Measurements from ENCODE around the gene RNF138. TPM values are rescaled to one million over a fixed set of nuclear protein-coding genes. Genes with fewer than 3 reads are reported as not detected.

RNF138 gene
- total and polyA plus RNA-seq, 2 of the 13 experiments (the other 11 are each of a cell fraction or from before 2014, with no cell fraction given): 14.6 to 33.6 TPM

GRCh38 chr18:32091724-32092421 lies at the start of gene RNF138 (continued):
- no peak; the same call in 1 of the 2 replicates for TF ChIP-seq ZNF577 (CRISPR knock-in tag; IDR thresholded peaks at IDR 0.05; ENCODE audit: borderline replicate concordance, low read depth)
- TF ChIP-seq NFATC3 (CRISPR knock-in tag; IDR thresholded peaks at IDR 0.05): 0 out of 2 replicates have a peak, but pooled peaks have one; percentile 54
- TF ChIP-seq SOX6 (IDR thresholded peaks at IDR 0.05): no peak
- peak; percentile 57 for TF ChIP-seq SOX6 (CRISPR knock-in tag; IDR thresholded peaks at IDR 0.05)
- TF ChIP-seq ZNF335 (CRISPR knock-in tag; IDR thresholded peaks at IDR 0.05): no peak
- TF ChIP-seq NR2F1 (CRISPR knock-in tag; IDR thresholded peaks at IDR 0.05): no peak
- TF ChIP-seq CTCF (CRISPR knock-in tag; IDR thresholded peaks at IDR 0.05): peak; percentile 20; the same call in 1 of the 2 replicates
- peak; percentile 84 for TF ChIP-seq KLF6 (CRISPR knock-in tag; IDR thresholded peaks at IDR 0.05)
- no peak for TF ChIP-seq MTA3 (CRISPR knock-in tag; IDR thresholded peaks at IDR 0.05)
- TF ChIP-seq POLR2A (IDR thresholded peaks at IDR 0.05; ENCODE audit: insufficient read depth in 1 of 2, low read depth in 2 of 2, low read length in 2 of 2): peak; percentile 44 to 63; a peak in 3 of 4 replicates
- TF ChIP-seq PCBP2 (optimal IDR thresholded peaks at IDR 0.05; ENCODE audit: low read depth, low read length, poor library complexity, severe bottlenecking): no peak
- no peak for TF ChIP-seq KDM5A (IDR thresholded peaks at IDR 0.05; ENCODE audit: borderline replicate concordance, low read length)
- TF ChIP-seq, protein P1, sequence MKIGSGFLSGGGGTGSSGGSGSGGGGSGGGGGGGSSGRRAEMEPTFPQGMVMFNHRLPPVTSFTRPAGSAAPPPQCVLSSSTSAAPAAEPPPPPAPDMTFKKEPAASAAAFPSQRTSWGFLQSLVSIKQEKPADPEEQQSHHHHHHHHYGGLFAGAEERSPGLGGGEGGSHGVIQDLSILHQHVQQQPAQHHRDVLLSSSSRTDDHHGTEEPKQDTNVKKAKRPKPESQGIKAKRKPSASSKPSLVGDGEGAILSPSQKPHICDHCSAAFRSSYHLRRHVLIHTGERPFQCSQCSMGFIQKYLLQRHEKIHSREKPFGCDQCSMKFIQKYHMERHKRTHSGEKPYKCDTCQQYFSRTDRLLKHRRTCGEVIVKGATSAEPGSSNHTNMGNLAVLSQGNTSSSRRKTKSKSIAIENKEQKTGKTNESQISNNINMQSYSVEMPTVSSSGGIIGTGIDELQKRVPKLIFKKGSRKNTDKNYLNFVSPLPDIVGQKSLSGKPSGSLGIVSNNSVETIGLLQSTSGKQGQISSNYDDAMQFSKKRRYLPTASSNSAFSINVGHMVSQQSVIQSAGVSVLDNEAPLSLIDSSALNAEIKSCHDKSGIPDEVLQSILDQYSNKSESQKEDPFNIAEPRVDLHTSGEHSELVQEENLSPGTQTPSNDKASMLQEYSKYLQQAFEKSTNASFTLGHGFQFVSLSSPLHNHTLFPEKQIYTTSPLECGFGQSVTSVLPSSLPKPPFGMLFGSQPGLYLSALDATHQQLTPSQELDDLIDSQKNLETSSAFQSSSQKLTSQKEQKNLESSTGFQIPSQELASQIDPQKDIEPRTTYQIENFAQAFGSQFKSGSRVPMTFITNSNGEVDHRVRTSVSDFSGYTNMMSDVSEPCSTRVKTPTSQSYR (CRISPR knock-in tag; IDR thresholded peaks at IDR 0.05; ENCODE audit: borderline replicate concordance): peak; percentile 47; the same call in 1 of the 2 replicates
- TF ChIP-seq FLYWCH1 (CRISPR knock-in tag; IDR thresholded peaks at IDR 0.05): no peak
- TF ChIP-seq ZNF703 (CRISPR knock-in tag; IDR thresholded peaks at IDR 0.05; ENCODE audit: borderline replicate concordance): no peak
- peak; percentile 72; the same call in 1 of the 2 replicates for TF ChIP-seq ZNF160 (CRISPR knock-in tag; IDR thresholded peaks at IDR 0.05)
- TF ChIP-seq ZBED4 (CRISPR knock-in tag; IDR thresholded peaks at IDR 0.05; ENCODE audit: borderline replicate concordance): no peak; the same call in 1 of the 2 replicates
- no peak for TF ChIP-seq ZNF3 (CRISPR knock-in tag; IDR thresholded peaks at IDR 0.05)
- TF ChIP-seq JUNB (CRISPR knock-in tag; IDR thresholded peaks at IDR 0.05; ENCODE audit: borderline replicate concordance): peak; percentile 68; the same call in 1 of the 2 replicates
- peak; percentile 81 for TF ChIP-seq KAT8 (CRISPR knock-in tag; IDR thresholded peaks at IDR 0.05)
- TF ChIP-seq, protein P2, sequence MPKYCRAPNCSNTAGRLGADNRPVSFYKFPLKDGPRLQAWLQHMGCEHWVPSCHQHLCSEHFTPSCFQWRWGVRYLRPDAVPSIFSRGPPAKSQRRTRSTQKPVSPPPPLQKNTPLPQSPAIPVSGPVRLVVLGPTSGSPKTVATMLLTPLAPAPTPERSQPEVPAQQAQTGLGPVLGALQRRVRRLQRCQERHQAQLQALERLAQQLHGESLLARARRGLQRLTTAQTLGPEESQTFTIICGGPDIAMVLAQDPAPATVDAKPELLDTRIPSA (CRISPR knock-in tag; IDR thresholded peaks at IDR 0.05; ENCODE audit: borderline replicate concordance): no peak
